Mesenchymal stem cell (in vitro differentiated cells and primary cell): ENCODE results near the gene ANXA6.

ENCODE experiments used
- DNase-seq: peaks from one replicate; pipeline ENCODE4 v3.0.0-alpha.2; 2013
- H2AFZ ChIP-seq: one replicate; pipeline ENCODE4 v1.6.1; 2013; ENCODE audit warnings: low read depth, mild to moderate bottlenecking, control low read depth, inconsistent platforms, low read length, moderate library complexity
- H2AK5ac ChIP-seq: 2 replicates; pipeline ENCODE4 v1.6.1; 2013; ENCODE audit warnings: low read length, moderate library complexity, mild to moderate bottlenecking, inconsistent platforms; ENCODE audit not compliant: severe bottlenecking
- H2BK120ac ChIP-seq: one replicate; pipeline ENCODE4 v1.6.1; 2013; ENCODE audit warnings: low read depth, mild to moderate bottlenecking, inconsistent platforms, low read length, moderate library complexity
- H2BK12ac ChIP-seq, 2 experiments: one replicate each; pipeline ENCODE4 v1.6.1; 2013; ENCODE audit warnings: inconsistent platforms in 2 of 2, low read length in 2 of 2, mild to moderate bottlenecking in 2 of 2, moderate library complexity in 2 of 2, control low read depth in 1 of 2
- H2BK15ac ChIP-seq: one replicate; pipeline ENCODE4 v1.6.1; 2013; ENCODE audit warnings: mild to moderate bottlenecking, low read depth, inconsistent platforms; ENCODE audit not compliant: poor library complexity, severe bottlenecking
- H2BK5ac ChIP-seq: 2 replicates; pipeline ENCODE4 v1.6.1; 2013; ENCODE audit warnings: low read depth, mild to moderate bottlenecking, low read length, control low read depth, inconsistent platforms; ENCODE audit not compliant: poor library complexity, severe bottlenecking
- H3K14ac ChIP-seq, 2 experiments: one replicate each; pipeline ENCODE4 v1.6.1; 2013; ENCODE audit warnings: inconsistent platforms in 2 of 2, low read length in 2 of 2, control low read depth in 1 of 2, mild to moderate bottlenecking in 1 of 2, moderate library complexity in 1 of 2
- H3K18ac ChIP-seq, 2 experiments: one replicate each; pipeline ENCODE4 v1.6.1; 2013; ENCODE audit warnings: inconsistent platforms in 2 of 2, low read length in 2 of 2, control low read depth in 1 of 2, low read depth in 1 of 2, mild to moderate bottlenecking in 1 of 2
- H3K23ac ChIP-seq, 2 experiments: one replicate each; pipeline ENCODE4 v1.6.1; 2013; ENCODE audit warnings: inconsistent platforms in 2 of 2, low read length in 2 of 2, mild to moderate bottlenecking in 2 of 2, moderate library complexity in 2 of 2, control low read depth in 1 of 2
- H3K27ac ChIP-seq: 2 replicates; pipeline ENCODE4 v1.5.1; 2013; ENCODE audit warnings: mild to moderate bottlenecking, moderate library complexity, low read length, control low read depth, inconsistent platforms; ENCODE audit not compliant: poor library complexity, severe bottlenecking
- H3K27me3 ChIP-seq, 2 experiments: 2 replicates each; pipeline versions ENCODE4 v1.6.1 to v1.7.0; 2013; ENCODE audit warnings: low read length in 2 of 2, mild to moderate bottlenecking in 2 of 2, moderate library complexity in 2 of 2, control low read depth in 1 of 2, inconsistent platforms in 1 of 2; ENCODE audit not compliant: control insufficient read depth in 1 of 2, insufficient read depth in 1 of 2
- H3K36me3 ChIP-seq, 2 experiments: 2 replicates each; pipeline versions ENCODE4 v1.6.1 to v1.7.0; 2013; ENCODE audit warnings: low read length in 2 of 2, control low read depth in 1 of 2, inconsistent platforms in 1 of 2, low read depth in 1 of 2, mild to moderate bottlenecking in 1 of 2; ENCODE audit not compliant: insufficient read depth in 2 of 2, control insufficient read depth in 1 of 2
- H3K4ac ChIP-seq, 2 experiments: one replicate each; pipeline ENCODE4 v1.6.1; 2013; ENCODE audit warnings: inconsistent platforms in 2 of 2, low read length in 2 of 2, mild to moderate bottlenecking in 2 of 2, moderate library complexity in 2 of 2, control low read depth in 1 of 2, low read depth in 1 of 2
- H3K4me1 ChIP-seq: 2 replicates; pipeline ENCODE4 v1.6.1; 2013; ENCODE audit warnings: low read depth, low read length, control low read depth; ENCODE audit not compliant: control insufficient read depth, insufficient read depth
- H3K4me2 ChIP-seq: 2 replicates; pipeline ENCODE4 v1.6.1; 2013; ENCODE audit warnings: low read length, mild to moderate bottlenecking, inconsistent platforms; ENCODE audit not compliant: poor library complexity, severe bottlenecking
- H3K4me3 ChIP-seq, 2 experiments: 2 replicates each; pipeline versions ENCODE4 v1.5.1 to v1.7.0; 2013; ENCODE audit warnings: low read length in 2 of 2, mild to moderate bottlenecking in 2 of 2, control low read depth in 1 of 2, low read depth in 1 of 2; ENCODE audit not compliant: insufficient read depth in 1 of 2
- H3K79me1 ChIP-seq: replicated peaks from 2 replicates; pipeline ENCODE4 v1.6.1; 2013; ENCODE audit warnings: mild to moderate bottlenecking, control low read depth, low read length, inconsistent platforms; ENCODE audit not compliant: poor library complexity, severe bottlenecking
- H3K9ac ChIP-seq: 2 replicates; pipeline ENCODE4 v1.7.0; 2013; ENCODE audit warnings: mild to moderate bottlenecking, low read length, moderate library complexity
- H3K9me3 ChIP-seq: 2 replicates; pipeline ENCODE4 v1.7.0; 2013; ENCODE audit warnings: mild to moderate bottlenecking, low read length; ENCODE audit not compliant: control insufficient read depth
- H4K8ac ChIP-seq: one replicate; pipeline ENCODE4 v1.6.1; 2013; ENCODE audit warnings: inconsistent platforms, mild to moderate bottlenecking, low read length, moderate library complexity
- H4K91ac ChIP-seq: one replicate; pipeline ENCODE4 v1.6.1; 2013; ENCODE audit warnings: mild to moderate bottlenecking, low read length, inconsistent platforms
- WGBS: methylation state at CpG from one replicate; pipeline ENCODE4 v1.1.7; 2013; ENCODE audit warnings: mixed read lengths; 5-methylcytosine and 5-hydroxymethylcytosine counted together

The ANXA6 gene

GRCh38 chr5:151168602-151169344, 11.2 kb upstream of the ANXA6 start:
- H3K23ac ChIP-seq = no peak overlapping the region
- H3K27me3 ChIP-seq = peaks cover 8% of the 10 kb centered on the region in 2 experiments
- H2BK5ac ChIP-seq = no peak overlapping the region
- no peak overlapping the region for H3K18ac ChIP-seq
- no peak overlapping the region for H4K8ac ChIP-seq
- H3K27ac ChIP-seq = no peak overlapping the region
- H3K9ac ChIP-seq = no peak overlapping the region
- no peak overlapping the region for H2BK12ac ChIP-seq
- H3K79me1 ChIP-seq = no peaks in the 10 kb centered on the region
- no peak overlapping the region for H3K4me2 ChIP-seq
- H2AK5ac ChIP-seq = no peak overlapping the region
- no peak overlapping the region for H2AFZ ChIP-seq
- peak overlapping the region; percentile 60 for H2BK15ac ChIP-seq
- H3K9me3 ChIP-seq = no peaks in the 10 kb centered on the region
- no peaks in the 10 kb centered on the region for H3K36me3 ChIP-seq
- H3K14ac ChIP-seq = no peak overlapping the region
- WGBS = 67% methylated on average over 10 of the region's 10 CpGs
- H2BK120ac ChIP-seq = no peak overlapping the region
- no peak overlapping the region for H3K4ac ChIP-seq
- peaks cover 2% of the 10 kb centered on the region for H3K4me1 ChIP-seq
- no peak overlapping the region for H3K4me3 ChIP-seq
- DNase-seq = no peak
- H4K91ac ChIP-seq = no peak overlapping the region

- no peaks in the 10 kb centered on the region for H3K36me3 ChIP-seq
- H3K4me3 ChIP-seq = no peak overlapping the region
- H3K9me3 ChIP-seq = no peaks in the 10 kb centered on the region
- no peak overlapping the region for H2BK15ac ChIP-seq
- H3K4ac ChIP-seq = no peak overlapping the region
- H3K27me3 ChIP-seq = peaks cover 8% of the 10 kb centered on the region in 2 experiments
- no peak for DNase-seq
- no peak overlapping the region for H3K4me2 ChIP-seq
- H2AFZ ChIP-seq = no peak overlapping the region
- no peak overlapping the region for H4K91ac ChIP-seq
- peaks cover 2% of the 10 kb centered on the region for H3K4me1 ChIP-seq
- 96% methylated on average over 9 of the region's 9 CpGs for WGBS
- no peak overlapping the region for H2BK12ac ChIP-seq
- no peak overlapping the region for H2BK120ac ChIP-seq
- no peak overlapping the region for H4K8ac ChIP-seq
- H3K79me1 ChIP-seq = no peaks in the 10 kb centered on the region
- no peak overlapping the region for H2AK5ac ChIP-seq
- no peak overlapping the region for H3K27ac ChIP-seq
- H3K18ac ChIP-seq = no peak overlapping the region
- H2BK5ac ChIP-seq = no peak overlapping the region
- H3K9ac ChIP-seq = no peak overlapping the region
- no peak overlapping the region for H3K14ac ChIP-seq
- no peak overlapping the region for H3K23ac ChIP-seq
Observed at GRCh38 chr5:151167022-151167421, 9.4 kb upstream of the ANXA6 start.

GRCh38 chr5:151164687-151165392, 7.3 kb upstream of the ANXA6 start:
- peaks cover 2% of the 10 kb centered on the region for H3K4me1 ChIP-seq
- WGBS = 39% methylated on average over 7 of the region's 8 CpGs
- H3K9me3 ChIP-seq = no peaks in the 10 kb centered on the region
- H3K4ac ChIP-seq = no peak overlapping the region
- peak; percentile 84 for DNase-seq
- no peak overlapping the region for H2BK120ac ChIP-seq
- H3K27me3 ChIP-seq = peaks cover 4 to 8% of the 10 kb centered on the region in 2 experiments
- no peak overlapping the region for H3K4me3 ChIP-seq
- no peak overlapping the region for H2BK15ac ChIP-seq
- H3K4me2 ChIP-seq = no peak overlapping the region
- no peak overlapping the region for H4K8ac ChIP-seq
- no peak overlapping the region for H2AFZ ChIP-seq
- H2AK5ac ChIP-seq = no peak overlapping the region
- H4K91ac ChIP-seq = no peak overlapping the region
- H3K9ac ChIP-seq = no peak overlapping the region
- no peak overlapping the region for H3K14ac ChIP-seq
- no peaks in the 10 kb centered on the region for H3K36me3 ChIP-seq
- no peak overlapping the region for H3K23ac ChIP-seq
- no peak overlapping the region for H3K18ac ChIP-seq
- no peak overlapping the region for H2BK5ac ChIP-seq
- no peak overlapping the region for H2BK12ac ChIP-seq
- no peak overlapping the region for H3K27ac ChIP-seq
- H3K79me1 ChIP-seq = no peaks in the 10 kb centered on the region

GRCh38 chr5:151162776-151163175, 5.2 kb upstream of the ANXA6 start:
- H3K9me3 ChIP-seq = no peaks in the 10 kb centered on the region
- peaks cover 6% of the 10 kb centered on the region for H3K4me1 ChIP-seq
- peaks cover 4 to 8% of the 10 kb centered on the region in 2 experiments for H3K27me3 ChIP-seq
- H2BK12ac ChIP-seq = no peak overlapping the region
- H2AFZ ChIP-seq = no peak overlapping the region
- no peaks in the 10 kb centered on the region for H3K36me3 ChIP-seq
- no peak overlapping the region for H2AK5ac ChIP-seq
- no peak overlapping the region for H3K23ac ChIP-seq
- 93% methylated on average over 1 of the region's 1 CpG for WGBS
- no peak overlapping the region for H2BK15ac ChIP-seq
- H2BK120ac ChIP-seq = no peak overlapping the region
- no peak overlapping the region for H3K27ac ChIP-seq
- H4K91ac ChIP-seq = no peak overlapping the region
- no peak overlapping the region for H3K4ac ChIP-seq
- H3K9ac ChIP-seq = peak overlapping the region; percentile 7
- no peaks in the 10 kb centered on the region for H3K79me1 ChIP-seq
- H3K14ac ChIP-seq = no peak overlapping the region
- DNase-seq = no peak
- H4K8ac ChIP-seq = no peak overlapping the region
- no peak overlapping the region for H3K4me2 ChIP-seq
- H2BK5ac ChIP-seq = no peak overlapping the region
- no peak overlapping the region for H3K4me3 ChIP-seq
- no peak overlapping the region for H3K18ac ChIP-seq
